ENCODE measurements around the gene ST3GAL5. TPM values are rescaled to one million over a fixed set of nuclear protein-coding genes. Genes with fewer than 3 reads are reported as not detected.
"Not testable (repeated sequence)": the region's sequence is repeated elsewhere in the genome, so short reads cannot be mapped to it uniquely, and the experiment has no call there.

The ST3GAL5 gene
- total RNA-seq, 5 donors from 2014 or later (not counting 1 experiment from before 2014, with no cell fraction given) = 22.8 to 56.2 (median 31.9) TPM

DNA sequence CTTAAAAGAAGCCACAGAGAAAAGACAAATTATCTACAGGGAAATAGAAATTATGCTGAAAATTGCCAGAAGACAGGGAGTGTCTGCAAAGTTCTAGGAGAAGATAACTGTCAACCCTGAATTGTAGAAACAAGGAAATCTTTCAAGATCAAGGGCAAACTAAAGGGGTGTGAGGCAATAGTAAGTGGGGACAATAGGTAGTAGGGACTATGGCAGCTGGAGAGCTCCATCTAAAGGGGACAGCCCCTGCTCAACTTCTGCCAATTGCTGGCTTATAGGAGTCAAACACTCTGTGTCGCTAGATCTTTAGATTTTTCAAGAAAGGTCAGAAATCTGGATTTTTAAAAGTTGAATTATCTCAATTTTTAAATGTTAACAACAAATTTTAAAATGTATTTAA is 10.1 kb upstream of the ST3GAL5 start:
- Histone ChIP-seq H3K4me3 (ENCODE audit: control insufficient read depth in 1 of 2, extremely low read depth in 1 of 2, low read length in 1 of 2) (no peak overlapping the region), H3K27me3 (replicated peaks in 1 of 2; ENCODE audit: control insufficient read depth in 2 of 2, extremely low read depth in 1 of 2, insufficient read depth in 2 of 2, low read length in 1 of 2) (no peaks in the 10 kb centered on the region), H3K27ac (ENCODE audit: low read length) (no peak overlapping the region), H3K9me3 (no peaks in the 10 kb centered on the region), H3K4me1 (ENCODE audit: control insufficient read depth in 1 of 2, extremely low read depth in 1 of 2, insufficient read depth in 2 of 2, low read length in 2 of 2) (peaks cover 5 to 10% of the 10 kb centered on the region in 2 experiments), H3K36me3 (ENCODE audit: control insufficient read depth in 2 of 2, extremely low read depth in 1 of 2, insufficient read depth in 1 of 2, low read length in 1 of 2) (no peaks in the 10 kb centered on the region)
- WGBS (ENCODE audit: insufficient coverage) = no CpG with 5 or more reads among the region's 1 CpG
- peak overlapping the region; percentile 36 to 57 for H3K27ac Mint-ChIP-seq
- peaks cover 0 to 5% (median 4%) of the 10 kb centered on the region in 3 donors for H3K9me3 Mint-ChIP-seq
- DNase-seq = no peak
- ChIA-PET CTCF (interaction anchor here (0.5 to 2.6 kb wide), 2 partner anchors 10 to 12 kb away, joined by 3 to 6 read pairs; partner anchors contain the start of gene ST3GAL5 (in 1 of the 2)), POLR2A (interaction anchor here in 1 of 2 donors (0.6 kb wide), 1 partner anchor 10 kb away, joined by 3 read pairs; no protein-coding TSS in a partner anchor)
- no peaks in the 10 kb centered on the region for H3K36me3 Mint-ChIP-seq
- H3K4me1 Mint-ChIP-seq = peaks cover 29 to 43% (median 31%) of the 10 kb centered on the region in 3 donors
- ATAC-seq (replicated peaks in 1 of 4) = no peak
- H3K4me3 Mint-ChIP-seq = no peak overlapping the region
- H3K27me3 Mint-ChIP-seq = no peaks in the 10 kb centered on the region

DNA sequence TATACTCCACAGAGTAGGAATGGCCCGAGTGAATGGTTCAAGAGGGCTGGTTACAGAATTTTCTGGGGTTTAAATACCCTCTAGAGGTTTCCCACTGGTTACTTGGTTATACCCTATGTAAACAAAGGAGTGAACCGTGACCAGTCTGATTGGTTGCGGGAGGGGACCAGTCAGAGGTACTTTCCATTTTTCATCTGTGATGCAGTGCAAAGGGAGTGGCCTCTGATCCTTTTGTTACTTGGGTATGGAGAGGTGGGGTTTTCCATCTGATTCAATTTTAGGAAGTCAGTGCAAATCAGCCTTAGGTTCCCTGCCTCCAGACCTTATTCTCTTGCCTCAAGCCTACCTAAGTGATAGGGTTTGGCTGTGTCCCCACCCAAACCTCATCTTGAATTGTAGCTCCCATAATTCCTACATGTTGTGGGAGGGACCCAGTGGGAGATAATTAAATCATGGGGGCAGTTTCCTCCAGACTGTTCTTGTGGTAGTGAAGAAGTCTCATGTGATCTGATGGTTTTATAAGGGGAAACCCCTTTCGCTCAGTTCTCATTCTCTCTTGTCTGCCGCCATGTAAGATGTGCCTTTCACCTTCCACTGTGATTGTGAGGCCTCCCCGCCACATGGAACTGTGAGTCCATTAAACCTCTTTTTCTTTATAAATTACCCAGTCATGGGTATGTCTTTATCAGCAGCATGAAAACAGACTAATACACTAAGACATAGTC is 5.9 kb upstream of the ST3GAL5 start:
- H3K27me3 ChIP-seq (replicated peaks in 1 of 2; ENCODE audit: control insufficient read depth in 2 of 2, extremely low read depth in 1 of 2, insufficient read depth in 2 of 2, low read length in 1 of 2); H3K36me3 ChIP-seq (ENCODE audit: control insufficient read depth in 2 of 2, extremely low read depth in 1 of 2, insufficient read depth in 1 of 2, low read length in 1 of 2); H3K27ac ChIP-seq (ENCODE audit: low read length); POLR2A ChIA-PET; H3K4me3 ChIP-seq (ENCODE audit: control insufficient read depth in 1 of 2, extremely low read depth in 1 of 2, low read length in 1 of 2); H3K36me3 Mint-ChIP-seq; CTCF ChIA-PET; H3K9me3 Mint-ChIP-seq; H3K27ac Mint-ChIP-seq; H3K27me3 Mint-ChIP-seq; H3K4me3 Mint-ChIP-seq; H3K9me3 ChIP-seq; DNase-seq: not testable (repeated sequence)
- WGBS (ENCODE audit: insufficient coverage) = 100% methylated on average over 3 of the region's 6 CpGs
- ATAC-seq (replicated peaks in 1 of 4) = peak in 1 of 4 experiments; percentile 14
- peaks cover 9 to 34% of the 10 kb centered on the region in 2 experiments for H3K4me1 ChIP-seq (ENCODE audit: control insufficient read depth in 1 of 2, extremely low read depth in 1 of 2, insufficient read depth in 2 of 2, low read length in 2 of 2)
- H3K4me1 Mint-ChIP-seq = peaks cover 41 to 53% (median 49%) of the 10 kb centered on the region in 3 donors

DNA sequence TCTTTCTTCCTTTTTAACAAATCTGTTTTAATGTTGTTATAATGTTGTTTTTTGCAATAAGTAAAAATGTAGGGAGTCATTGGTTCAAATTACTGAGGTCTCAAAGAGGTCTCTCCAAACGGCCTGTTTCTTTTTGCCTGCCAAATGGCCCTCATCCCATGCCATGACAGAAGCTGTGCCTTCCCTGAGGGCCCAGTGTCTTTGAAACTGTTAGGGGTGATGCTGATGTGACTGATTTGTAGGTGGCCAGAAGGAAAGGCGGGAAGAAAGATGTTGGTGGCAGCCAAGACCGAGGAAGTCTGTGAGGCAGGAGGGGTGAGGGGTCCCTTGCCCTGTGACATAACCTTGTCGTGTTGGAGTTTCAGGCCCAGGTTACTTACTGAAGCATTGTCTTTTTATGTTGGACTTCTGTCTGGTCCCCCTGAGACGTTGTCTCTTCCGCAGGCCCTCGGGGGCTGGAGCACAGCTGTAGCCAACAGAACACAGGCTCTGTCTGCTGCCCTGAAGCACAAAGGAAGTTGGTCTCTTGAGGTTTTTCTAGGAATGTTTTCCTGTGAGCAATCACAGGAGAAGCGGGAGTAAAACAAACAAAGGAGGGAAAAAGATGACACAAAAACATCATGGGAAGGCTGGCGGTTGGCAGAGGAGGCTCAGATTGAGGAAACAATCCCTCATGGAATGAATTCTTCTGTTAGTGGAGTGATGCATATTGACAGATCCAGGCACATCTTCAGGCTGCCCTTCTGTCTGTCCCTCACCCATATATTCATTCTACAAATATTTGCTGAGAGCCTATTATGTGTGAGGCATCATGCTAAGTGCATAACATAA is 4.9 kb upstream of the ST3GAL5 start:
- Histone ChIP-seq H3K27me3 (replicated peaks in 1 of 2; ENCODE audit: control insufficient read depth in 2 of 2, extremely low read depth in 1 of 2, insufficient read depth in 2 of 2, low read length in 1 of 2) (no peaks in the 10 kb centered on the region), H3K9me3 (no peaks in the 10 kb centered on the region), H3K4me3 (ENCODE audit: control insufficient read depth in 1 of 2, extremely low read depth in 1 of 2, low read length in 1 of 2) (no peak overlapping the region), H3K27ac (ENCODE audit: low read length) (no peak overlapping the region), H3K4me1 (ENCODE audit: control insufficient read depth in 1 of 2, extremely low read depth in 1 of 2, insufficient read depth in 2 of 2, low read length in 2 of 2) (peaks cover 6 to 33% of the 10 kb centered on the region in 2 experiments), H3K36me3 (ENCODE audit: control insufficient read depth in 2 of 2, extremely low read depth in 1 of 2, insufficient read depth in 1 of 2, low read length in 1 of 2) (no peaks in the 10 kb centered on the region)
- ChIA-PET POLR2A (no interaction called here), CTCF (no interaction called here)
- Mint-ChIP-seq H3K36me3 (no peaks in the 10 kb centered on the region), H3K27me3 (no peaks in the 10 kb centered on the region), H3K9me3 (peaks cover 0 to 5% (median 4%) of the 10 kb centered on the region in 3 donors), H3K27ac (peak overlapping the region in 1 of 2 donors; percentile 46), H3K4me3 (no peak overlapping the region), H3K4me1 (peaks cover 39 to 48% (median 46%) of the 10 kb centered on the region in 3 donors)
- WGBS (ENCODE audit: insufficient coverage) = 97% methylated on average over 8 of the region's 9 CpGs
- ATAC-seq (replicated peaks in 1 of 4) (no peak), DNase-seq (no peak)

DNA sequence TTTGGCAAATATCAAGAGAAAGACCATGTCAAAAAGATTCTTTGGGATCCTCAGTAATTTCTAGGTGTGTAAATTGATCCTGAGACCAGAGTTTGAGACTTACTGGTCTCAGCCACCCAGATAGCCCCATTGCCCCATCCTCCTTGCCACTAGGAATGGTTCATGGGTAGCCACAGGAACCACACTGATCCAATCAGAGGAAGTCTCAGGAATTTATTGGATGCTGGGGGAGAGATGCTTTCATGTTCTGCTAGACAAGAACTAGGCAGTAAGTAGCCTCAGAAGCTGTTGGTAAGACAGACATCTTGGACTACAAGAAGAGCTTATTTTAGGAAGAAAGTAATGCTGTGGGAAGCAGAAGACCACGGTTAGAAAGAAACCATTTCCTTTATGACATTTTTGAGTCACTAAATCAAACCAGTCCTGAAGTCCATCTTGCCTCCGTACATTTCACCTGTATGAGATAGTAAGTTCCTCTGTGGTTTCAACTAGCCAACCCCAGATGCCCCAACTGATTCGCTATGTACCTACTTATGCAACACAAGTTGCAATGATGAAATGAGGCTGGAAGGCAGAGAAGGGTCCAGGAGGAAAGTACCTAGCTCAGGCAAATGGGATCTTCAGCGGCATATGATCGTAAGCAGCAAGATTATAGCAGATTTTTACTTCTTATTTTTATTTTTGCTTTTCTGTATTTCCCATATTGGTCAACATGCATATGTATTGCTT is 3.6 kb upstream of the ST3GAL5 start:
- DNase-seq = no peak
- Mint-ChIP-seq H3K36me3 (no peaks in the 10 kb centered on the region), H3K27ac (no peak overlapping the region), H3K9me3 (peaks cover 0 to 4% (median 0%) of the 10 kb centered on the region in 3 donors), H3K4me3 (peak overlapping the region in 1 of 3 donors; percentile 48), H3K4me1 (peaks cover 39 to 49% (median 45%) of the 10 kb centered on the region in 3 donors), H3K27me3 (no peaks in the 10 kb centered on the region)
- ATAC-seq (replicated peaks in 1 of 4) = no peak
- Histone ChIP-seq H3K4me1 (ENCODE audit: control insufficient read depth in 1 of 2, extremely low read depth in 1 of 2, insufficient read depth in 2 of 2, low read length in 2 of 2) (peaks cover 8 to 42% of the 10 kb centered on the region in 2 experiments), H3K9me3 (no peaks in the 10 kb centered on the region), H3K27me3 (replicated peaks in 1 of 2; ENCODE audit: control insufficient read depth in 2 of 2, extremely low read depth in 1 of 2, insufficient read depth in 2 of 2, low read length in 1 of 2) (no peaks in the 10 kb centered on the region), H3K4me3 (ENCODE audit: control insufficient read depth in 1 of 2, extremely low read depth in 1 of 2, low read length in 1 of 2) (no peak overlapping the region), H3K27ac (ENCODE audit: low read length) (no peak overlapping the region), H3K36me3 (ENCODE audit: control insufficient read depth in 2 of 2, extremely low read depth in 1 of 2, insufficient read depth in 1 of 2, low read length in 1 of 2) (no peaks in the 10 kb centered on the region)
- ChIA-PET POLR2A (interaction anchor here in 1 of 2 donors (0.5 kb wide), 1 partner anchor 176 kb away, joined by 3 read pairs; no protein-coding TSS in a partner anchor), CTCF (interaction anchor here in 1 of 2 donors (1.9 to 7.2 kb wide), 2 partner anchors 66 to 188 kb away, joined by 8 to 59 read pairs; no protein-coding TSS in a partner anchor)
- WGBS (ENCODE audit: insufficient coverage) = no CpG with 5 or more reads among the region's 5 CpGs

DNA sequence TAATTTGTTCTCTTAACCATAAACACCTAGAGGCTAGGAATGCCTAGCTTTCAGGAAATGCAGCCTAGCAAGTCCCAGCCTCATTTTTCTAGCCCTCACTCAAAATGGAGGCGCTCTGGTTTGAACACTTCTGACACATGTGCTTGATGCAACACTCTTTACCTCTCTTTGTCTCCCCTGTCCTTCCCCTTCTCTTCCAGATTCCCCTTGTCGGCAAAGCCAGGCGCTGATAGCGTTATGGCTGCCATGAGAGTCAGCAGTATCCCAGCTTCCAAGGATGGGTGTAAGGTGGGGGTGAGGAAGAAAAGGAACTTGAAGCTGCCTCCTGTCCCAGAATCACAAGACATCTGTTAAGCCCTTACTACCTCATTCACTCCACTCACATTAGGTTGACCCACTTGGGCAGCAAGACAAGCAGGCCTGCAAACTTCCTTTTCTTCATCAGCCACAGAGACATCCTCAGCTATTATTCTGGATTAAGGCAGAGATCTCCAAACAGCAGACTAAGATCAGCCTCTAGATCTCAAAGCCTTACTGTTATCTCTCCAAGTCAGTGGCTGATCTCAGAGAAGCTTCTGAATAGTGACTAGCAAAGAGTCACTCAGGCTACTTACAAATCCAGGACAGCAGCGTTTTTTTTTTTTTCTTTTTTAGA is 1.9 kb upstream of the ST3GAL5 start:
- Histone ChIP-seq H3K27ac (ENCODE audit: low read length) (no peak overlapping the region), H3K4me3 (ENCODE audit: control insufficient read depth in 1 of 2, extremely low read depth in 1 of 2, low read length in 1 of 2) (no peak overlapping the region), H3K4me1 (ENCODE audit: control insufficient read depth in 1 of 2, extremely low read depth in 1 of 2, insufficient read depth in 2 of 2, low read length in 2 of 2) (peaks cover 25 to 60% of the 10 kb centered on the region in 2 experiments), H3K9me3 (no peaks in the 10 kb centered on the region), H3K27me3 (replicated peaks in 1 of 2; ENCODE audit: control insufficient read depth in 2 of 2, extremely low read depth in 1 of 2, insufficient read depth in 2 of 2, low read length in 1 of 2) (no peaks in the 10 kb centered on the region), H3K36me3 (ENCODE audit: control insufficient read depth in 2 of 2, extremely low read depth in 1 of 2, insufficient read depth in 1 of 2, low read length in 1 of 2) (no peaks in the 10 kb centered on the region)
- H3K4me3 Mint-ChIP-seq = peak overlapping the region; percentile 58 to 95 (median 65)
- WGBS (ENCODE audit: insufficient coverage) = 86% methylated on average over 2 of the region's 5 CpGs
- H3K9me3 Mint-ChIP-seq = peaks cover 0 to 4% (median 0%) of the 10 kb centered on the region in 3 donors
- no peaks in the 10 kb centered on the region for H3K27me3 Mint-ChIP-seq
- POLR2A ChIA-PET = no interaction called here
- CTCF ChIA-PET = interaction anchor here (0.6 to 7.2 kb wide), 11 partner anchors 29 to 253 kb away, joined by 3 to 59 read pairs (median 7); no protein-coding TSS in a partner anchor
- no peaks in the 10 kb centered on the region for H3K36me3 Mint-ChIP-seq
- peak overlapping the region; percentile 33 to 88 for H3K27ac Mint-ChIP-seq
- H3K4me1 Mint-ChIP-seq = peaks cover 56 to 66% (median 62%) of the 10 kb centered on the region in 3 donors
- no peak for DNase-seq
- no peak for ATAC-seq (replicated peaks in 1 of 4)

Data from T-cell (primary cell).